GM18951 (cell line): ENCODE results near the gene JRKL.
A peak's percentile ranks its signal among the peaks of the same experiment; 100 is the strongest.

ENCODE experiments used
- POLR2A ChIP-seq: IDR thresholded peaks from 4 replicates; pipeline ENCODE4 v1.6.1; 2011; ENCODE audit warnings: mild to moderate bottlenecking; ENCODE audit not compliant: insufficient read length, insufficient read depth; ENCODE audit errors: extremely low read depth
- in situ Hi-C: fragments of 300-500 bp; cut with MboI; formaldehyde crosslinking; loops from one replicate; pipeline ENCODE4 v1.12.0; 2022; ENCODE audit warnings: low sequenced_read_pairs, mixed read lengths, inconsistent platforms; ENCODE audit not compliant: unreplicated experiment

The JRKL gene

DNA sequence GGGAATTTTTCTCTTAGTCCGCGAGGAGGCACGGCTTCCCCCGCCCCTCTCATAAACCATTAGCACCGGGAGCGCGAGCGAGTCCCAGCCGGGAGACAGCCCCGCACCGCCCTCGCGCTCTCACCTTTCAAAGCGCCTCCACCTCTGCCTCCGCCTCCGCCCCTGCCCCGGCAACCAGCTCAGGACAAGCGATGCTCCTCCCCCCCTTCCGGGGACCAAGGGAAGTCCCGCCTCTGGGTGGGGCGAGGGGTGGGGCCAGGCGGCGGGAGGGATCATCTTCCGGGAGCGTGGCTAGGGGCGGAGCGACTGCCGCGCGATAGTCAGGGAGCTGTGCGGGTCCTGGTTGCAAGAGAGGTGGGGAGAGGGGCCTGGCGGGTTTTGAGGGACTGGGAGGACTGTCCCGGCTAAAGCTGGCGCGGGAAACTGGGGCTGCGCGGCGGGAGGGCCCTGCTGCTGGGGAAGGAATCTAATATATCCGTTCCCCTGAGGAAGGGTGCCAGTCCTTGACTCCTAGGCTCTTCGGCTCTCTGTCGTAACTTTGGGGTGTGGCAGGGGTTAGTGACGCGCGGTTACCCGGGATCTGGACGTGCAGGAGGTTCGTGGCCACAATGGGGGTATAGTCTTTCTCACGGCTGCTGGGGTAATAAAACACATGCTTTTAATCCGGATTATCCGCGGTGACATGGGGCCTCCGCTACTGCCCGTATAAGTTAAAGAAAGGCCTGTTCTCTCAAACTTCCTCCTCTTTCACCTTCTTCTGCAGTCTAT is at the start of gene JRKL, which contains the start of gene CCDC82:
TSS of gene JRKL (plus strand) at position 294 of the 768 bp plus-strand sequence. CDS start 637 bp downstream, outside the sequence.
TSS of gene CCDC82 (minus strand) at position 193 of the 768 bp plus-strand sequence. CDS start 5,165 bp downstream, outside the sequence.
- peak; percentile 80 for TF ChIP-seq POLR2A
- in situ Hi-C loops = loop anchor here (25.0 kb wide), 2 partner anchors 378 to 553 kb away; no protein-coding TSS in a partner anchor

DNA sequence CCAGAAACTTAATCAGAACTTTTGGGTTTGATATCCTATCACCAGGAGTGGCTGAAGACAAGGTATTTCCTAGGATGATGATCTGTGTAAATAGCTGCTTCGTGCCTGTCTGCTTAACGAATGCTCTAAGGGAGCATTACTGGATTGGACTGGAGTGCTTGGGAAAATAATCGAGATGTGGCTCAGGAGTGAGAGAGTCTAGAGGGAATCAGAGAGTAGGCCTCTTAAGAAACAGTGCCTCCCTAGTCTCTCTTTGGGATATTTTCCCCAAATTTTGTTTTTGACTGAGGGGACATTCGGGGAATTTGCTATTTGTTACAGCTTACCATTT is 49.3 kb upstream of the JRKL start:
- no peak for TF ChIP-seq POLR2A
- in situ Hi-C loops = no loop called here

GRCh38 chr11:96341211-96342013 is 48.4 kb upstream of the JRKL start:
- TF ChIP-seq POLR2A = no peak
- in situ Hi-C loops = no loop called here

DNA sequence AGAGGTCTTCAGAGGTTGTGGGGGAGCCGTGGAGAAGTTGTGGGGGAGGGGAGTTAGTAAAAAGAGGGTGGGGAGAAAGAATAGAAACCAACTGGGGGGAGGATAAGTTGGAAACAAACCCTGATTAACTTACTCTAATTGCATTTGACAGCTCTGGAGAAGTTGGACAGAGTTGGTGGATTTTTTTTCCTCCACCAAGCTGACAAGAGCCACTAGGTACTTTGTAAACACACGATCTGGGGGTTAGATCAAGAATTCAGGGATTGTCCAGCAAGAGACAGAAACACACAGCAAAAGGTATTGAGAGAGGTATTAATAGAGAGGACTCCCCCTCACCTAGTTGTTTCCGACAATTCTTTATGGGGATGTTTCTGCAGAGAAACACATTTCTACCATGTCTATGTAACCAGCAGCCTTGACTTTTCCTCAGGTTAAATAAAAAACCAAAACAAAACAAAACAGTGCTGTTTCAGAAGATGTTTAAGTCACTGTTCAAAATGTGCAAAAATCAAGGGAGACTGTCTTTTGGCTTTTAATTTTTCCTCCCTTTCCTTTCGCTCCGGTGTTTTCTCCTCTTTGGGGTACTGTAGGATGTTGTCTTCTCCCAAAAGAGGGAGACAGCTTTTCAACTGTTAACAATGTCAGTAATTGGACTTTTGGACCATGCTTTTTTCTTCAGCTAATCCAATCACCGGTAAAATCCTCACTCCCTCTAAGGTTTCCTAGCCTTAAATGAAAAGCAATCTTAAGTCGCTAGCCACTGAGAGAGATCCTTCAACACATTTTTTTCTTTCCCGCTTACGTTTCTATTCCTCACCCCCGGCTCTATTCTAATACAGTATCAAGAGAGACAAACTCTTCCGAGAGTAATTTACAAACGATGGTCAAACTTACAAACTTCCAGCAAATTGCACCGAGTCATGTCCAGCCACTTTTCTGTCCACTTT is 47.5 kb upstream of the JRKL start:
- in situ Hi-C loops = no loop called here
- no peak for TF ChIP-seq POLR2A

- TF ChIP-seq POLR2A = no peak
- in situ Hi-C loops = no loop called here
Measured at GRCh38 chr11:96342961-96343711, 46.7 kb upstream of the JRKL start, which contains the start of gene MAML2. Gene MAML2 (minus strand): TSS chr11:96343195. CDS start chr11:96341895, 1,300 bp downstream.

- in situ Hi-C loops = no loop called here
- TF ChIP-seq POLR2A = no peak
Measured at GRCh38 chr11:96356848-96357247, 33.0 kb upstream of the JRKL start.

GRCh38 chr11:96357794-96358193 is 32.0 kb upstream of the JRKL start:
- in situ Hi-C loops = no loop called here
- no peak for TF ChIP-seq POLR2A

- no peak for TF ChIP-seq POLR2A
- in situ Hi-C loops = no loop called here
Measured at GRCh38 chr11:96358321-96358720, 31.5 kb upstream of the JRKL start.

- TF ChIP-seq POLR2A = no peak
- in situ Hi-C loops = no loop called here
Measured at GRCh38 chr11:96361778-96362177, 28.0 kb upstream of the JRKL start.

GRCh38 chr11:96365493-96365892 is 24.3 kb upstream of the JRKL start:
- in situ Hi-C loops = no loop called here
- TF ChIP-seq POLR2A = no peak

- TF ChIP-seq POLR2A = no peak
- in situ Hi-C loops = no loop called here
Measured at GRCh38 chr11:96366024-96366423, 23.8 kb upstream of the JRKL start.

DNA sequence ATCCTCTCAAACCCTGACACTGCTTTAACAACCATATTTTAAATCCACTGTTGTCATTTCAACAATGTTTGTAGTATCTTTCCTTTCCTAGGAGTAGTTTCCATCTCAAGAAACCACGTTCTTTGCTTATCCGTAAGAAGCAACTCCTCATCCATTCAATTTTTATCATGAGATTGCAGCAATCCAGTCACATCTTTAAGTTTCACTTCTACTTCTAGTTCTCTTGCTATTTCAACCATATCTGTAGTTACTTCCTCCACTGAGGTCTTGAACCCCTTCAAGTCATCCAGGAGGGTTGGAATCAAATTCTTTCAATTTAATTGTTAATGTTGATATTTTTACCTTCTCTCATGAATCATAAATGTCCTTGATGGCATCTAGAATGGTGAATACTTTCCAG is 22.5 kb upstream of the JRKL start:
- no peak for TF ChIP-seq POLR2A
- in situ Hi-C loops = no loop called here
